H9 (cell line): ENCODE measurements around the gene PDCD7. TPM values are rescaled to one million over a fixed set of nuclear protein-coding genes. Genes with fewer than 3 reads are reported as not detected.

Experiments
- DNase-seq: peaks from one replicate; pipeline ENCODE4 v3.0.0-alpha.2; 2017
- H2AFZ ChIP-seq: one replicate; pipeline ENCODE4 v1.6.1; 2013; ENCODE audit warnings: mild to moderate bottlenecking, low read length, control low read depth, moderate library complexity
- H2AK5ac ChIP-seq: 2 replicates; pipeline ENCODE4 v1.6.1; 2013; ENCODE audit warnings: low read length, control low read depth, mixed read lengths; ENCODE audit not compliant: insufficient read length
- H2BK120ac ChIP-seq: one replicate; pipeline ENCODE4 v1.6.1; 2013; ENCODE audit warnings: low read depth, mild to moderate bottlenecking, low read length, control low read depth, inconsistent platforms; ENCODE audit not compliant: poor library complexity, severe bottlenecking
- H2BK12ac ChIP-seq: 2 replicates; pipeline ENCODE4 v1.6.1; 2013; ENCODE audit warnings: low read length, control low read depth, mixed read lengths, low read depth; ENCODE audit not compliant: insufficient read length
- H2BK15ac ChIP-seq: 2 replicates; pipeline ENCODE4 v1.6.1; 2013; ENCODE audit warnings: low read depth, low read length, control low read depth
- H2BK20ac ChIP-seq: one replicate; pipeline ENCODE4 v1.6.1; 2013; ENCODE audit warnings: low read depth, mild to moderate bottlenecking, low read length, control low read depth, inconsistent platforms; ENCODE audit not compliant: poor library complexity, severe bottlenecking
- H2BK5ac ChIP-seq: 2 replicates; pipeline ENCODE4 v1.6.1; 2013; ENCODE audit warnings: low read length, control low read depth, mixed read lengths; ENCODE audit not compliant: insufficient read length
- H3K14ac ChIP-seq: 2 replicates; pipeline ENCODE4 v1.6.1; 2013; ENCODE audit warnings: low read length, control low read depth; ENCODE audit not compliant: insufficient read depth
- H3K18ac ChIP-seq: 2 replicates; pipeline ENCODE4 v1.6.1; 2013; ENCODE audit warnings: low read depth, mild to moderate bottlenecking, mixed read lengths, low read length, control low read depth; ENCODE audit not compliant: insufficient read length
- H3K23ac ChIP-seq: 2 replicates; pipeline ENCODE4 v1.6.1; 2013; ENCODE audit warnings: low read length, control low read depth, mixed read lengths, low read depth; ENCODE audit not compliant: insufficient read length
- H3K23me2 ChIP-seq: 2 replicates; pipeline ENCODE4 v1.6.1; 2013; ENCODE audit warnings: low read depth, mild to moderate bottlenecking, mixed read lengths, low read length, control low read depth; ENCODE audit not compliant: insufficient read length, poor library complexity, severe bottlenecking
- H3K27ac ChIP-seq: 2 replicates; pipeline ENCODE4 v1.5.1; 2013; ENCODE audit warnings: low read length, control low read depth, mixed read lengths, low read depth; ENCODE audit not compliant: insufficient read length
- H3K27me3 ChIP-seq: 2 replicates; pipeline ENCODE4 v1.6.1; 2013; ENCODE audit warnings: low read length, control low read depth, inconsistent platforms; ENCODE audit not compliant: insufficient read depth
- H3K4ac ChIP-seq: 2 replicates; pipeline ENCODE4 v1.6.1; 2013; ENCODE audit warnings: low read depth, mild to moderate bottlenecking, control low read depth, inconsistent platforms, low read length, moderate library complexity
- H3K4me1 ChIP-seq: 2 replicates; pipeline ENCODE4 v1.6.1; 2013; ENCODE audit warnings: low read length, control low read depth, inconsistent platforms; ENCODE audit not compliant: insufficient read depth
- H3K4me2 ChIP-seq: 2 replicates; pipeline ENCODE4 v1.6.1; 2013; ENCODE audit warnings: low read length, control low read depth, mixed read lengths; ENCODE audit not compliant: insufficient read length, insufficient read depth
- H3K56ac ChIP-seq: 2 replicates; pipeline ENCODE4 v1.6.1; 2013; ENCODE audit warnings: low read depth, mild to moderate bottlenecking, mixed read lengths, low read length, control low read depth; ENCODE audit not compliant: insufficient read length
- H3K79me1 ChIP-seq: 2 replicates; pipeline ENCODE4 v1.6.1; 2013; ENCODE audit warnings: low read depth, mild to moderate bottlenecking, moderate library complexity, low read length, control low read depth, inconsistent platforms; ENCODE audit not compliant: insufficient read depth, poor library complexity, severe bottlenecking
- H3K79me2 ChIP-seq: 2 replicates; pipeline ENCODE4 v1.6.1; 2013; ENCODE audit warnings: low read length, control low read depth, inconsistent platforms; ENCODE audit not compliant: insufficient read depth
- H3K9ac ChIP-seq: 2 replicates; pipeline ENCODE4 v1.6.1; 2013; ENCODE audit warnings: low read length, control low read depth, mixed read lengths; ENCODE audit not compliant: insufficient read length; ENCODE audit errors: extremely low read depth
- H3K9me3 ChIP-seq: one replicate; pipeline ENCODE4 v1.6.1; 2013; ENCODE audit warnings: low read depth, low read length, inconsistent platforms; ENCODE audit not compliant: control insufficient read depth
- H3T11ph ChIP-seq: one replicate; pipeline ENCODE4 v1.6.1; 2013; ENCODE audit warnings: mild to moderate bottlenecking, low read length, control low read depth, inconsistent platforms
- H4K20me1 ChIP-seq: one replicate; pipeline ENCODE4 v1.6.1; 2013; ENCODE audit not compliant: control insufficient read depth, insufficient read length, insufficient read depth
- H4K5ac ChIP-seq: 2 replicates; pipeline ENCODE4 v1.6.1; 2013; ENCODE audit warnings: low read depth, mild to moderate bottlenecking, mixed read lengths, low read length, control low read depth; ENCODE audit not compliant: insufficient read length
- H4K8ac ChIP-seq: replicated peaks from 2 replicates; pipeline ENCODE4 v1.6.1; 2013; ENCODE audit warnings: low read length, control low read depth, mixed read lengths, low read depth; ENCODE audit not compliant: insufficient read length
- H4K91ac ChIP-seq: 2 replicates; pipeline ENCODE4 v1.6.1; 2013; ENCODE audit warnings: low read depth, mild to moderate bottlenecking, moderate library complexity, mixed read lengths, low read length, control low read depth; ENCODE audit not compliant: insufficient read length
- H3K27ac Mint-ChIP-seq, 3 experiments: 2 replicates in 2 of 3; 3 replicates in 1 of 3; pipeline ENCODE4 v1.8.0; 2020 to 2021; ENCODE audit warnings: mixed read lengths in 3 of 3, mild to moderate bottlenecking in 1 of 3, moderate library complexity in 1 of 3
- H3K27me3 Mint-ChIP-seq: 2 replicates; pipeline ENCODE4 v1.8.0; 2021; ENCODE audit warnings: low read depth, mild to moderate bottlenecking, moderate library complexity, mixed read lengths
- H3K36me3 Mint-ChIP-seq, 3 experiments: 2 replicates in 2 of 3; 3 replicates in 1 of 3; pipeline ENCODE4 v1.8.0; 2020 to 2021; ENCODE audit warnings: low read depth in 3 of 3, mixed read lengths in 3 of 3; ENCODE audit not compliant: insufficient read depth in 1 of 3
- H3K4me1 Mint-ChIP-seq, 2 experiments: 2 replicates each; pipeline ENCODE4 v1.8.0; 2020; ENCODE audit warnings: mixed read lengths in 2 of 2
- H3K4me3 Mint-ChIP-seq, 2 experiments: 2 replicates in 1 of 2; 3 replicates in 1 of 2; pipeline ENCODE4 v1.8.0; 2020 to 2021; ENCODE audit warnings: mild to moderate bottlenecking in 2 of 2, mixed read lengths in 2 of 2, moderate library complexity in 1 of 2
- H3K9me3 Mint-ChIP-seq, 2 experiments: 2 replicates in 1 of 2; 3 replicates in 1 of 2; pipeline ENCODE4 v1.8.0; 2020; ENCODE audit warnings: mild to moderate bottlenecking in 2 of 2, mixed read lengths in 2 of 2, moderate library complexity in 1 of 2
- CTCF ChIP-seq: fragments of 200-600 bp; sonication (generic); conservative IDR thresholded peaks from 3 replicates; pipeline ENCODE4 v1.8.0; 2021; ENCODE audit warnings: antibody characterized with exemption, mild to moderate bottlenecking
- WGBS: extraction: QIAGEN DNeasy Blood & Tissue Kit; methylation state at CpG from one replicate; pipeline ENCODE4 v1.1.7; 2013; ENCODE audit warnings: missing lambda C conversion rate, low lambda C conversion rate, mixed read lengths; ENCODE audit not compliant: insufficient read length; ENCODE audit errors: extremely low coverage; 5-methylcytosine and 5-hydroxymethylcytosine counted together
- total RNA-seq: library from RNA; stranded (reverse); gene quantifications from 2 replicates; pipeline ENCODE4 v1.2.1, GENCODE V29; 2021

The PDCD7 gene
- total RNA-seq, 1 experiment from 2014 or later: 35.2 TPM

GRCh38 chr15:65101891-65102708, 31.5 kb downstream of the PDCD7 start:
- H4K20me1 ChIP-seq: no peaks in the 10 kb centered on the region
- no peak overlapping the region for H3K4me2 ChIP-seq
- no peak overlapping the region for H3K23ac ChIP-seq
- H3K4ac ChIP-seq: no peak overlapping the region
- no peak; the same call in 2 of the 3 replicates for TF ChIP-seq CTCF
- Mint-ChIP-seq H3K9me3 (no peaks in the 10 kb centered on the region), H3K36me3 (peaks cover 6 to 20% (median 8%) of the 10 kb centered on the region in 3 experiments; a peak in 6 of 7 replicates), H3K4me3 (peak overlapping the region in 1 of 2 experiments; percentile 81; a peak in 4 of 5 replicates), H3K27ac (peak overlapping the region; percentile 16 to 91 (median 34); a peak in 4 of 7 replicates), H3K4me1 (peaks cover 4% of the 10 kb centered on the region in 2 experiments; a peak in 3 of 4 replicates), H3K27me3 (no peaks in the 10 kb centered on the region)
- no peaks in the 10 kb centered on the region for H3K9me3 ChIP-seq
- no peak overlapping the region for H2BK20ac ChIP-seq
- H3K4me1 ChIP-seq: no peaks in the 10 kb centered on the region
- no peak overlapping the region for H3K56ac ChIP-seq
- DNase-seq: peak; percentile 72
- no peak overlapping the region for H3K27ac ChIP-seq
- H3K14ac ChIP-seq: peak overlapping the region; percentile 38; the same call in 1 of the 2 replicates
- no peak overlapping the region for H3T11ph ChIP-seq
- no peak overlapping the region for H2BK12ac ChIP-seq
- no CpG with 5 or more reads among the region's 75 CpGs for WGBS
- no peak overlapping the region for H4K5ac ChIP-seq
- no peak overlapping the region for H3K18ac ChIP-seq
- peaks cover 3% of the 10 kb centered on the region for H3K23me2 ChIP-seq
- H3K27me3 ChIP-seq: no peaks in the 10 kb centered on the region
- no peak overlapping the region for H2BK5ac ChIP-seq
- no peak overlapping the region for H3K9ac ChIP-seq
- H2BK120ac ChIP-seq: no peak overlapping the region
- no peak overlapping the region for H4K91ac ChIP-seq
- H4K8ac ChIP-seq: no peak overlapping the region
- no peak overlapping the region for H2AK5ac ChIP-seq
- no peak overlapping the region for H2AFZ ChIP-seq
- H2BK15ac ChIP-seq: no peak overlapping the region
- H3K79me2 ChIP-seq: no peaks in the 10 kb centered on the region
- no peaks in the 10 kb centered on the region for H3K79me1 ChIP-seq
